ENCODE data around the gene RAD9A.

Gene RAD9A

GRCh38 chr11:67357831-67358670 is 33.7 kb upstream of the RAD9A start:
- no peak for DNase-seq

GRCh38 chr11:67364169-67364568 is 27.6 kb upstream of the RAD9A start:
- DNase-seq, result no peak

GRCh38 chr11:67364783-67365722 is 26.7 kb upstream of the RAD9A start:
- DNase-seq, result no peak

- DNase-seq, result no peak
Measured at GRCh38 chr11:67365736-67366444, 25.9 kb upstream of the RAD9A start.

GRCh38 chr11:67366546-67366945 is 25.2 kb upstream of the RAD9A start:
- DNase-seq, result no peak

GRCh38 chr11:67366961-67367760 is 24.6 kb upstream of the RAD9A start:
- DNase-seq, result no peak

GRCh38 chr11:67367761-67368227 is 24.0 kb upstream of the RAD9A start:
- DNase-seq, result no peak

- no peak for DNase-seq
Measured at GRCh38 chr11:67368621-67369020, 23.2 kb upstream of the RAD9A start.

GRCh38 chr11:67369275-67369674 is 22.5 kb upstream of the RAD9A start:
- no peak for DNase-seq

GRCh38 chr11:67369801-67370284 is 21.9 kb upstream of the RAD9A start:
- DNase-seq, result no peak

GRCh38 chr11:67370351-67371076 is 21.3 kb upstream of the RAD9A start:
- no peak for DNase-seq

GRCh38 chr11:67371189-67371910 is 20.4 kb upstream of the RAD9A start:
- DNase-seq, result peak; percentile 35 to 42

- DNase-seq, result no peak
Measured at GRCh38 chr11:67371911-67372320, 19.9 kb upstream of the RAD9A start.

GRCh38 chr11:67372321-67372992 is 19.3 kb upstream of the RAD9A start:
- peak in 1 of 2 experiments; percentile 23 for DNase-seq

GRCh38 chr11:67372993-67373647 is 18.7 kb upstream of the RAD9A start, which contains the start of gene CLCF1:
TSS of gene CLCF1 (minus strand) at chr11:67373598. CDS start at chr11:67373539, 59 bp downstream.
- peak; percentile 21 to 25 for DNase-seq

- DNase-seq, result no peak
Measured at GRCh38 chr11:67373648-67374570, 17.9 kb upstream of the RAD9A start.

GRCh38 chr11:67374571-67375281 is 17.1 kb upstream of the RAD9A start:
- DNase-seq, result no peak
